ENCODE measurements around the gene LACTB.

Gene LACTB

GRCh38 chr15:63114465-63114864 lies 7.2 kb upstream of the LACTB start:
- no peaks in the 10 kb centered on the region for H3K4me1 ChIP-seq (ENCODE audit: insufficient read depth, low read length, severe bottlenecking)
- H3K36me3 ChIP-seq (ENCODE audit: insufficient read depth, low read length): no peaks in the 10 kb centered on the region
- H3F3A ChIP-seq (ENCODE audit: insufficient read depth, low read length): no peaks in the 10 kb centered on the region
- H3K4me3 ChIP-seq (ENCODE audit: low read depth, low read length, poor library complexity, severe bottlenecking): no peak overlapping the region
- no peak for TF ChIP-seq EZH2 (IDR thresholded peaks at IDR 0.05; ENCODE audit: borderline replicate concordance, low read length)
- no peak for TF ChIP-seq CTCF (IDR thresholded peaks at IDR 0.05; ENCODE audit: low read length)
- no peak overlapping the region for H3K4me2 ChIP-seq (ENCODE audit: low read length)
- H3K9ac ChIP-seq (ENCODE audit: low read length): no peak overlapping the region
- H3K79me2 ChIP-seq (ENCODE audit: insufficient read depth, low read length): no peaks in the 10 kb centered on the region
- no peak overlapping the region for H2AFZ ChIP-seq (ENCODE audit: low read length)
- H3K27ac ChIP-seq (ENCODE audit: low read depth, low read length, poor library complexity, severe bottlenecking): no peak overlapping the region
- H3K27me3 ChIP-seq (ENCODE audit: insufficient read depth, low read length): no peaks in the 10 kb centered on the region
- H3K9me2 ChIP-seq (ENCODE audit: low read depth, low read length): no peaks in the 10 kb centered on the region
- no peaks in the 10 kb centered on the region for H4K20me1 ChIP-seq (ENCODE audit: insufficient read depth, low read length)
- peaks cover 1% of the 10 kb centered on the region; the same call in 1 of the 2 replicates for H3K9me3 ChIP-seq (ENCODE audit: low read length)

DNA sequence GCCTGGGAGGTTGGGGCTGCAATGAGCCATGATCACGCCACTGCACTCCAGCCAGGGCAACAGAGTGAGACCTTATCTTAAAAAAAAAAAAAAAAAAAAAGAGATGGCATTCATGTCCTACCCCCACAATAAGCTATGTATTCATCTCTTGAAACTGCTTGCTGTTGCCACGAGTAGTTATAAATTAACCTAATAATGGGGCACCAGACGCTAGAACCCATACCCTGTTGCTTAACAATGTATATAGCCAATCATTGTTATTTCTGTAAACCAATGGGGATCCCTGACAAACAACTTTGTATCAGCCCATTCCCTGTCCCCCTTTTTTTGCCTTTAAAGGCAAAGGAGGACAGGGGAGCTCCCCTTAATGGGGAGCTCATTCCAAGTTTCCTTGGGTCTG lies 2.8 kb upstream of the LACTB start:
- TF ChIP-seq CTCF (IDR thresholded peaks at IDR 0.05; ENCODE audit: low read length): no peak
- TF ChIP-seq EZH2 (IDR thresholded peaks at IDR 0.05; ENCODE audit: borderline replicate concordance, low read length): no peak
- no peaks in the 10 kb centered on the region for H4K20me1 ChIP-seq (ENCODE audit: insufficient read depth, low read length)

DNA sequence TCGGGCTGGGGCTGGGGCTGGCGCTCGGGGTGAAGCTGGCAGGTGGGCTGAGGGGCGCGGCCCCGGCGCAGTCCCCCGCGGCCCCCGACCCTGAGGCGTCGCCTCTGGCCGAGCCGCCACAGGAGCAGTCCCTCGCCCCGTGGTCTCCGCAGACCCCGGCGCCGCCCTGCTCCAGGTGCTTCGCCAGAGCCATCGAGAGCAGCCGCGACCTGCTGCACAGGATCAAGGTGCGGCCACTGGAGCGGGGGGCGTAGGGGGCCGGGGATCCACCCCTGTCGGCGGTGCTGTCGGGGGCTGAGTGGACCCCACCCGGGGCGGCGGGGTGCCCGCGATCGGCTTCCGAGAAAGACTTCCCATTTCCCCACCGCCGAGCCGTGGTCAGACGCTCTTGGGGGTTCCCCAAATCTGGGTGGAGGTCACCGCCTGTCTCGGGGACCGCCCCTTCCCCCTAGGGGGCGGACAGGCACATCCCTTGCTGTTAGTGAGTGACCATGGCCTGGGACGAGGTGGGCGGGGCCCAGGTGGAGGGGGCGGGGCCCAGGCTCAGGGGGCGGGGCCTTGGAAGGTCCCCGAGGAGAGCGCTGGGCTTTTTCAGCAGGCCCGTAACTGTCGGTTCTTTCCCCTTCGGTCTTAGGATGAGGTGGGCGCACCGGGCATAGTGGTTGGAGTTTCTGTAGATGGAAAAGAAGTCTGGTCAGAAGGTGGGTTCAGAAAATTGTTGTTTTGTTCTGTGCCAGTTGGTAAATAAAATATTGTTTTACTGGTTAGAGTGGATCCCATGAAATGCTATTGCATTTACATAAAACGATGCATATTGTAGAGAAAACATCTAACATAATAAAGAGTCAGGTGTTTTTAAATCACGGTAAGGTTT lies 578 bp downstream of the LACTB start:
- Histone ChIP-seq H3K4me2 (ENCODE audit: low read length) (peak overlapping the region; percentile 90), H2AFZ (ENCODE audit: low read length) (peak overlapping the region; percentile 83; the same call in 1 of the 2 replicates), H3K27me3 (ENCODE audit: insufficient read depth, low read length) (no peaks in the 10 kb centered on the region), H3K4me3 (ENCODE audit: low read depth, low read length, poor library complexity, severe bottlenecking) (peak overlapping the region; percentile 88), H3K27ac (ENCODE audit: low read depth, low read length, poor library complexity, severe bottlenecking) (no peak overlapping the region), H3F3A (ENCODE audit: insufficient read depth, low read length) (0 out of 2 replicates have a peak, but pooled peaks cover 3% of the 10 kb centered on the region), H3K9me2 (ENCODE audit: low read depth, low read length) (no peaks in the 10 kb centered on the region), H3K9me3 (ENCODE audit: low read length) (peaks cover 5% of the 10 kb centered on the region; the same call in 1 of the 2 replicates), H4K20me1 (ENCODE audit: insufficient read depth, low read length) (no peaks in the 10 kb centered on the region), H3K36me3 (ENCODE audit: insufficient read depth, low read length) (no peaks in the 10 kb centered on the region; the same call in 1 of the 2 replicates), H3K79me2 (ENCODE audit: insufficient read depth, low read length) (no peaks in the 10 kb centered on the region), H3K4me1 (ENCODE audit: insufficient read depth, low read length, severe bottlenecking) (peaks cover 7% of the 10 kb centered on the region), H3K9ac (ENCODE audit: low read length) (peak overlapping the region; percentile 62)
- TF ChIP-seq CTCF (IDR thresholded peaks at IDR 0.05; ENCODE audit: low read length): no peak; the same call in 1 of the 2 replicates
- TF ChIP-seq EZH2 (IDR thresholded peaks at IDR 0.05; ENCODE audit: borderline replicate concordance, low read length): no peak

More for the DNA sequence above, 2.8 kb upstream of the LACTB start:
- H3K4me3 ChIP-seq (ENCODE audit: low read depth, low read length, poor library complexity, severe bottlenecking): no peak overlapping the region
- no peak overlapping the region for H2AFZ ChIP-seq (ENCODE audit: low read length)
- no peak overlapping the region for H3K27ac ChIP-seq (ENCODE audit: low read depth, low read length, poor library complexity, severe bottlenecking)
- H3K9ac ChIP-seq (ENCODE audit: low read length): no peak overlapping the region
- no peaks in the 10 kb centered on the region; the same call in 1 of the 2 replicates for H3K36me3 ChIP-seq (ENCODE audit: insufficient read depth, low read length)
- H3K79me2 ChIP-seq (ENCODE audit: insufficient read depth, low read length): no peaks in the 10 kb centered on the region
- H3K27me3 ChIP-seq (ENCODE audit: insufficient read depth, low read length): no peaks in the 10 kb centered on the region
- 0 out of 2 replicates have a peak, but pooled peaks cover 3% of the 10 kb centered on the region for H3F3A ChIP-seq (ENCODE audit: insufficient read depth, low read length)
- peaks cover 7% of the 10 kb centered on the region for H3K4me1 ChIP-seq (ENCODE audit: insufficient read depth, low read length, severe bottlenecking)
- H3K9me2 ChIP-seq (ENCODE audit: low read depth, low read length): no peaks in the 10 kb centered on the region
- peaks cover 5% of the 10 kb centered on the region; the same call in 1 of the 2 replicates for H3K9me3 ChIP-seq (ENCODE audit: low read length)
- H3K4me2 ChIP-seq (ENCODE audit: low read length): no peak overlapping the region
